HEK293 (cell line): ENCODE results near the gene RASA1.

Source experiments
- CTCF ChIA-PET: fragments of 350-600 bp; formaldehyde crosslinking; extraction: SDS; loops from one replicate; lab custom pipeline; 2021; ENCODE audit warnings: antibody characterized with exemption; lab: Yijun Ruan, JAX
- POLR2A ChIA-PET: fragments of 300-600 bp; formaldehyde crosslinking; extraction: SDS; loops from one replicate; lab custom pipeline; 2020; ENCODE audit warnings: antibody characterized with exemption, inconsistent platforms; lab: Yijun Ruan, JAX
- H3K27ac ChIP-seq: fragments of 200-500 bp; sonication (Bioruptor generic); 2 replicates; pipeline ENCODE4 v1.5.1; 2014; ENCODE audit warnings: low read depth, low read length, control low read depth, inconsistent platforms; ENCODE audit errors: extremely low read depth
- H3K36me3 ChIP-seq, 2 experiments: fragments of 200-500 bp in 1 of 2; sonication (Bioruptor generic) in 1 of 2; 1 replicate in 1 of 2; 2 replicates in 1 of 2; pipeline ENCODE4 v1.5.1; 2014 to 2017; ENCODE audit warnings: inconsistent platforms in 2 of 2, low read length in 2 of 2; ENCODE audit not compliant: control insufficient read depth in 2 of 2, insufficient read depth in 1 of 2
- H3K4me1 ChIP-seq: fragments of 200-500 bp; sonication (Bioruptor generic); 2 replicates; pipeline ENCODE4 v1.5.1; 2014; ENCODE audit warnings: mild to moderate bottlenecking, low read length, inconsistent platforms; ENCODE audit not compliant: control insufficient read depth, insufficient read depth
- H3K4me3 ChIP-seq: 2 replicates; pipeline ENCODE4 v1.5.1; 2011; ENCODE audit warnings: low read depth, mild to moderate bottlenecking, control low read depth, low read length, moderate library complexity
- H3K9me3 ChIP-seq: fragments of 200-500 bp; sonication (Bioruptor generic); 2 replicates; pipeline ENCODE4 v1.5.1; 2014; ENCODE audit warnings: low read depth, low read length, inconsistent platforms; ENCODE audit not compliant: control insufficient read depth, insufficient read depth
- GLIS1 ChIP-seq: fragments of 450-650 bp; formaldehyde crosslinking; IDR thresholded peaks from 2 replicates; pipeline ENCODE4 v1.5.1; 2016; ENCODE audit warnings: missing biosample characterization, missing genetic modification characterization
- PATZ1 ChIP-seq: fragments of 450-650 bp; formaldehyde crosslinking; IDR thresholded peaks from 2 replicates; pipeline ENCODE4 v1.5.1; 2016; ENCODE audit warnings: missing biosample characterization, missing genetic modification characterization
- SP7 ChIP-seq: fragments of 450-650 bp; formaldehyde crosslinking; IDR thresholded peaks from 2 replicates; pipeline ENCODE4 v1.5.1; 2016; ENCODE audit warnings: missing biosample characterization, missing genetic modification characterization
- ZBTB8A ChIP-seq: fragments of 450-650 bp; formaldehyde crosslinking; IDR thresholded peaks from 2 replicates; pipeline ENCODE4 v1.5.1; 2016; ENCODE audit warnings: missing biosample characterization, missing genetic modification characterization
- ZFP69B ChIP-seq: fragments of 450-650 bp; formaldehyde crosslinking; IDR thresholded peaks from 2 replicates; pipeline ENCODE4 v1.5.1; 2016; ENCODE audit warnings: missing biosample characterization, missing genetic modification characterization
- ZNF114 ChIP-seq: fragments of 450-650 bp; formaldehyde crosslinking; IDR thresholded peaks from 2 replicates; pipeline ENCODE4 v1.5.0; 2017; ENCODE audit warnings: missing biosample characterization, missing genetic modification characterization
- ZNF157 ChIP-seq: fragments of 450-650 bp; formaldehyde crosslinking; IDR thresholded peaks from 2 replicates; pipeline ENCODE4 v1.5.1; 2016; ENCODE audit warnings: missing biosample characterization, missing genetic modification characterization
- ZNF175 ChIP-seq: fragments of 450-650 bp; formaldehyde crosslinking; IDR thresholded peaks from 2 replicates; pipeline ENCODE4 v1.5.1; 2016; ENCODE audit warnings: missing biosample characterization, missing genetic modification characterization
- ZNF18 ChIP-seq: fragments of 450-650 bp; formaldehyde crosslinking; IDR thresholded peaks from 2 replicates; pipeline ENCODE4 v1.5.1; 2016; ENCODE audit warnings: missing biosample characterization, missing genetic modification characterization
- ZNF266 ChIP-seq: fragments of 450-650 bp; formaldehyde crosslinking; IDR thresholded peaks from 2 replicates; pipeline ENCODE4 v1.5.1; 2016; ENCODE audit warnings: missing biosample characterization, missing genetic modification characterization, low read depth
- ZNF354C ChIP-seq: fragments of 450-650 bp; formaldehyde crosslinking; IDR thresholded peaks from 2 replicates; pipeline ENCODE4 v1.5.1; 2016; ENCODE audit warnings: missing biosample characterization, missing genetic modification characterization, low read depth, borderline replicate concordance
- ZNF398 ChIP-seq: fragments of 450-650 bp; formaldehyde crosslinking; IDR thresholded peaks from 2 replicates; pipeline ENCODE4 v1.5.1; 2017; ENCODE audit warnings: missing biosample characterization, missing genetic modification characterization
- ZNF521 ChIP-seq: fragments of 450-650 bp; formaldehyde crosslinking; IDR thresholded peaks from 2 replicates; pipeline ENCODE4 v1.5.1; 2017; ENCODE audit warnings: missing biosample characterization, mild to moderate bottlenecking, missing genetic modification characterization
- ZNF544 ChIP-seq: fragments of 450-650 bp; formaldehyde crosslinking; IDR thresholded peaks from 2 replicates; pipeline ENCODE4 v1.5.0; 2017; ENCODE audit warnings: missing biosample characterization, missing genetic modification characterization
- ZNF558 ChIP-seq: fragments of 450-650 bp; formaldehyde crosslinking; IDR thresholded peaks from 2 replicates; pipeline ENCODE4 v1.5.1; 2016; ENCODE audit warnings: missing biosample characterization, missing genetic modification characterization
- ZNF561 ChIP-seq: fragments of 450-650 bp; IDR thresholded peaks from 2 replicates; pipeline ENCODE4 v1.5.1; 2018; ENCODE audit warnings: missing biosample characterization, missing genetic modification characterization, borderline replicate concordance
- ZNF600 ChIP-seq: fragments of 450-650 bp; formaldehyde crosslinking; IDR thresholded peaks from 2 replicates; pipeline ENCODE4 v1.5.1; 2016; ENCODE audit warnings: missing biosample characterization, missing genetic modification characterization
- ZNF610 ChIP-seq: fragments of 450-650 bp; formaldehyde crosslinking; IDR thresholded peaks from 2 replicates; pipeline ENCODE4 v1.5.1; 2016; ENCODE audit warnings: missing biosample characterization, missing genetic modification characterization, borderline replicate concordance
- ZNF624 ChIP-seq: fragments of 450-650 bp; formaldehyde crosslinking; IDR thresholded peaks from 2 replicates; pipeline ENCODE4 v1.5.1; 2017; ENCODE audit warnings: missing biosample characterization, missing genetic modification characterization
- ZNF660 ChIP-seq: fragments of 450-650 bp; IDR thresholded peaks from 2 replicates; pipeline ENCODE4 v1.5.1; 2018; ENCODE audit warnings: missing biosample characterization, mild to moderate bottlenecking, missing genetic modification characterization
- ZNF701 ChIP-seq: fragments of 450-650 bp; formaldehyde crosslinking; IDR thresholded peaks from 2 replicates; pipeline ENCODE4 v1.5.1; 2016; ENCODE audit warnings: missing biosample characterization, missing genetic modification characterization
- ZNF76 ChIP-seq: fragments of 450-650 bp; formaldehyde crosslinking; IDR thresholded peaks from 2 replicates; pipeline ENCODE4; 2016; ENCODE audit warnings: low read depth, missing biosample characterization, missing genetic modification characterization, borderline replicate concordance
- ZSCAN30 ChIP-seq: fragments of 450-650 bp; IDR thresholded peaks from 2 replicates; pipeline ENCODE4 v1.5.1; 2018; ENCODE audit warnings: missing biosample characterization, mild to moderate bottlenecking, missing genetic modification characterization, moderate library complexity
- TF ChIP-seq, protein P1 (sequence below): fragments of 450-650 bp; formaldehyde crosslinking; IDR thresholded peaks from 2 replicates; pipeline ENCODE4 v1.5.1; 2016; ENCODE audit warnings: missing biosample characterization, missing genetic modification characterization
- TF ChIP-seq, protein P2 (sequence below): fragments of 450-650 bp; formaldehyde crosslinking; IDR thresholded peaks from 2 replicates; pipeline ENCODE4 v1.5.1; 2017; ENCODE audit warnings: missing biosample characterization, missing genetic modification characterization

Gene RASA1

DNA sequence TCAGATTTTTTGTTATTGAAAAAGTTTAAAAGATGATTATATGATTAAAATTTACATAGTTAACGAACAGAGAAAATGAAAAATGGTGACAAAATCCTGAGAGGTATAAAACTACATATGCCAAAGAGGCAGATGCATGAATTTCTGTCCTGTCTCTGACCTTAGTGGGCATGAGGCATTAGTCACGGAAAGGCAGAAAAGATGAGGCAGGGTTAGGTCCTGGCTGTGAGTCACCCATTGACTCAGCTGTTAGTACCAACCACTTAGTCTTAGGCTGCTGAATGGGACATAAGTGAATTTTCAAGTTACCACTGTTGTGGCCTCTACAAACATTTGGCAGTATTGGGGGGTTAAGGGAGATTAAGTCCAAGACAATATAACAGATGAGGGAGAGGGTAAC is 33.1 kb downstream of the RASA1 start:
- Histone ChIP-seq H3K4me3 (no peak overlapping the region), H3K4me1 (peaks cover 9% of the 10 kb centered on the region), H3K27ac (no peak overlapping the region), H3K36me3 (peaks cover 8% of the 10 kb centered on the region in 2 experiments), H3K9me3 (no peaks in the 10 kb centered on the region)
- no peak for TF ChIP-seq ZNF521
- no peak for TF ChIP-seq ZNF624
- no peak for TF ChIP-seq ZNF398 (tag by site-specific recombination)
- TF ChIP-seq, protein P1, sequence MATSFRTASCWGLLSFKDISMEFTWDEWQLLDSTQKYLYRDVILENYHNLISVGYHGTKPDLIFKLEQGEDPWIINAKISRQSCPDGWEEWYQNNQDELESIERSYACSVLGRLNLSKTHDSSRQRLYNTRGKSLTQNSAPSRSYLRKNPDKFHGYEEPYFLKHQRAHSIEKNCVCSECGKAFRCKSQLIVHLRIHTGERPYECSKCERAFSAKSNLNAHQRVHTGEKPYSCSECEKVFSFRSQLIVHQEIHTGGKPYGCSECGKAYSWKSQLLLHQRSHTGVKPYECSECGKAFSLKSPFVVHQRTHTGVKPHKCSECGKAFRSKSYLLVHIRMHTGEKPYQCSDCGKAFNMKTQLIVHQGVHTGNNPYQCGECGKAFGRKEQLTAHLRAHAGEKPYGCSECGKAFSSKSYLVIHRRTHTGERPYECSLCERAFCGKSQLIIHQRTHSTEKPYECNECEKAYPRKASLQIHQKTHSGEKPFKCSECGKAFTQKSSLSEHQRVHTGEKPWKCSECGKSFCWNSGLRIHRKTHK (tag by site-specific recombination) = no peak
- no peak for TF ChIP-seq ZNF175 (tag by site-specific recombination)
- TF ChIP-seq ZNF561 = no peak
- TF ChIP-seq ZBTB8A (tag by site-specific recombination) = no peak
- no peak for TF ChIP-seq GLIS1 (tag by site-specific recombination)
- TF ChIP-seq ZNF354C (tag by site-specific recombination) = no peak
- 0 out of 2 replicates have a peak, but pooled peaks have one; percentile 14 for TF ChIP-seq SP7 (tag by site-specific recombination)
- no peak for TF ChIP-seq ZNF76
- no peak for TF ChIP-seq ZFP69B (tag by site-specific recombination)
- TF ChIP-seq ZNF660 (tag by site-specific recombination) = 0 out of 2 replicates have a peak, but pooled peaks have one; percentile 49
- TF ChIP-seq, protein P2, sequence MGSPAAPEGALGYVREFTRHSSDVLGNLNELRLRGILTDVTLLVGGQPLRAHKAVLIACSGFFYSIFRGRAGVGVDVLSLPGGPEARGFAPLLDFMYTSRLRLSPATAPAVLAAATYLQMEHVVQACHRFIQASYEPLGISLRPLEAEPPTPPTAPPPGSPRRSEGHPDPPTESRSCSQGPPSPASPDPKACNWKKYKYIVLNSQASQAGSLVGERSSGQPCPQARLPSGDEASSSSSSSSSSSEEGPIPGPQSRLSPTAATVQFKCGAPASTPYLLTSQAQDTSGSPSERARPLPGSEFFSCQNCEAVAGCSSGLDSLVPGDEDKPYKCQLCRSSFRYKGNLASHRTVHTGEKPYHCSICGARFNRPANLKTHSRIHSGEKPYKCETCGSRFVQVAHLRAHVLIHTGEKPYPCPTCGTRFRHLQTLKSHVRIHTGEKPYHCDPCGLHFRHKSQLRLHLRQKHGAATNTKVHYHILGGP = no peak
- no peak for TF ChIP-seq ZNF610 (tag by site-specific recombination)
- no peak for TF ChIP-seq ZNF266 (tag by site-specific recombination)
- no peak for TF ChIP-seq ZNF544 (tag by site-specific recombination)
- peak; percentile 88 for TF ChIP-seq ZNF558
- TF ChIP-seq PATZ1 = no peak
- TF ChIP-seq ZSCAN30 (tag by site-specific recombination) = no peak
- no peak for TF ChIP-seq ZNF157 (tag by site-specific recombination)
- TF ChIP-seq ZNF18 (tag by site-specific recombination) = no peak
- 0 out of 2 replicates have a peak, but pooled peaks have one; percentile 17 for TF ChIP-seq ZNF600 (tag by site-specific recombination)
- TF ChIP-seq ZNF701 (tag by site-specific recombination) = no peak
- TF ChIP-seq ZNF114 = no peak
- ChIA-PET CTCF (interaction anchor here (0.6 kb wide), 1 partner anchor 135 kb away, joined by 3 read pairs; no protein-coding TSS in a partner anchor), POLR2A (interaction anchor here (0.8 kb wide), 1 partner anchor 33 kb away, joined by 3 read pairs; the partner anchor contains the start of gene RASA1)
